SK-N-SH (cell line): ENCODE data around the gene VCAN. TPM values are rescaled to one million over a fixed set of nuclear protein-coding genes. Genes with fewer than 3 reads are reported as not detected.

Experiments used
- CTCF ChIA-PET: fragments of 300-600, 350-600 bp; formaldehyde crosslinking; extraction: SDS; loops from one replicate; lab custom pipeline; 2021; lab: Yijun Ruan, JAX
- POLR2A ChIA-PET: fragments of 350-600 bp; sonication (Branson Sonifier 250); formaldehyde crosslinking; extraction: SDS; loops from one replicate; lab custom pipeline; 2020; ENCODE audit warnings: antibody characterized with exemption, inconsistent platforms; lab: Yijun Ruan, JAX
- DNase-seq: peaks from one replicate; pipeline ENCODE4 v3.0.0; 2012
- H2AFZ ChIP-seq: fragments of 200-600 bp; sonication (generic); 2 replicates; pipeline ENCODE4 v1.8.1; 2016; ENCODE audit warnings: antibody characterized with exemption, mild to moderate bottlenecking, low read depth
- H3F3A ChIP-seq: fragments of 200-600 bp; sonication (generic); replicated peaks from 2 replicates; pipeline ENCODE3; 2016; ENCODE audit warnings: antibody characterized with exemption, mild to moderate bottlenecking; ENCODE audit not compliant: insufficient read depth
- H3K27ac ChIP-seq, 2 experiments: fragments of 200-500 bp in 1 of 2; fragments of 200-600 bp in 1 of 2; sonication (Bioruptor generic) in 1 of 2; sonication (generic), shearing (Covaris generic) in 1 of 2; 2 replicates each; pipeline versions ENCODE4 v1.5.1 to v1.6.1; 2014 to 2016; ENCODE audit warnings: low read depth in 2 of 2, inconsistent platforms in 1 of 2, low read length in 1 of 2, mild to moderate bottlenecking in 1 of 2, mixed read lengths in 1 of 2
- H3K27me3 ChIP-seq: fragments of 200-600 bp; sonication (generic), shearing (Covaris generic); 2 replicates; pipeline ENCODE4 v1.6.1; 2016; ENCODE audit warnings: mixed run types; ENCODE audit not compliant: insufficient read depth
- H3K36me3 ChIP-seq, 2 experiments: fragments of 200-500 bp in 1 of 2; fragments of 200-600 bp in 1 of 2; sonication (Bioruptor generic) in 1 of 2; sonication (generic) in 1 of 2; replicated peaks in 1 of 2; 2 replicates each; pipeline versions ENCODE3 to v1.5.1; 2014 to 2016; ENCODE audit warnings: low read length in 1 of 2, mild to moderate bottlenecking in 1 of 2; ENCODE audit not compliant: insufficient read depth in 2 of 2, control insufficient read depth in 1 of 2
- H3K4me1 ChIP-seq, 2 experiments: fragments of 200-500 bp in 1 of 2; fragments of 200-600 bp in 1 of 2; sonication (Bioruptor generic) in 1 of 2; sonication (generic), shearing (Covaris generic) in 1 of 2; 2 replicates each; pipeline versions ENCODE4 v1.5.1 to v1.6.1; 2014 to 2016; ENCODE audit warnings: low read depth in 1 of 2, low read length in 1 of 2, mixed run types in 1 of 2; ENCODE audit not compliant: insufficient read depth in 2 of 2, control insufficient read depth in 1 of 2
- H3K4me2 ChIP-seq: fragments of 200-600 bp; sonication (generic), shearing (Covaris generic); 2 replicates; pipeline ENCODE4 v1.6.1; 2017; ENCODE audit warnings: mixed run types
- H3K4me3 ChIP-seq, 2 experiments: fragments of 200-500 bp in 1 of 2; fragments of 200-600 bp in 1 of 2; sonication (Bioruptor generic) in 1 of 2; sonication (generic), shearing (Covaris generic) in 1 of 2; 2 replicates each; pipeline versions ENCODE4 v1.5.1 to v1.8.1; 2014 to 2016; ENCODE audit warnings: low read depth in 2 of 2, inconsistent platforms in 1 of 2, low read length in 1 of 2, mild to moderate bottlenecking in 1 of 2, mixed read lengths in 1 of 2, moderate library complexity in 1 of 2
- H3K79me2 ChIP-seq: fragments of 200-600 bp; sonication (generic); 2 replicates; pipeline ENCODE4 v1.8.1; 2017; ENCODE audit warnings: mild to moderate bottlenecking; ENCODE audit not compliant: insufficient read depth
- H3K9ac ChIP-seq: fragments of 200-600 bp; sonication (generic); 2 replicates; pipeline ENCODE4 v1.6.1; 2017; ENCODE audit warnings: mixed run types
- H3K9me2 ChIP-seq: fragments of 200-600 bp; sonication (generic); 2 replicates; pipeline ENCODE4 v1.6.1; 2017; ENCODE audit warnings: mixed run types
- H3K9me3 ChIP-seq: fragments of 200-600 bp; sonication (generic); 2 replicates; pipeline ENCODE4 v1.6.1; 2017; ENCODE audit warnings: mixed run types, mild to moderate bottlenecking, moderate library complexity
- H4K20me1 ChIP-seq: fragments of 200-600 bp; sonication (generic); 2 replicates; pipeline ENCODE4 v1.6.1; 2017; ENCODE audit warnings: mild to moderate bottlenecking, mixed run types; ENCODE audit not compliant: insufficient read depth
- CHD2 ChIP-seq: fragments of 150-350 bp; IDR thresholded peaks from 2 replicates; pipeline ENCODE4 v1.6.1; 2018; ENCODE audit warnings: low read length; ENCODE audit not compliant: partially characterized antibody
- EP300 ChIP-seq, 2 experiments: IDR thresholded peaks; 2 replicates each; pipeline versions ENCODE4 v1.4.0 to v1.6.1; 2012; ENCODE audit warnings: borderline replicate concordance in 1 of 2, low read depth in 1 of 2, low read length in 1 of 2
- EZH2phosphoT487 ChIP-seq: fragments of 200-600 bp; sonication (generic); IDR thresholded peaks from 2 replicates; pipeline ENCODE4 v1.6.1; 2017; ENCODE audit warnings: low read depth, mixed run types, mild to moderate bottlenecking, antibody characterized with exemption, moderate library complexity, borderline replicate concordance
- FOSL2 ChIP-seq: IDR thresholded peaks from 2 replicates; pipeline ENCODE4 v1.4.0; 2012; ENCODE audit warnings: low read depth, mild to moderate bottlenecking, moderate library complexity, borderline replicate concordance
- FOXM1 ChIP-seq: IDR thresholded peaks from 2 replicates; pipeline ENCODE4 v1.4.0; 2012; ENCODE audit warnings: low read depth, mild to moderate bottlenecking
- GABPA ChIP-seq: IDR thresholded peaks from 2 replicates; pipeline ENCODE4 v1.4.0; 2012; ENCODE audit warnings: low read depth, mild to moderate bottlenecking
- GATA2 ChIP-seq: sonication (generic); formaldehyde crosslinking; IDR thresholded peaks from 2 replicates; pipeline ENCODE4 v1.5.0; 2020; ENCODE audit warnings: mild to moderate bottlenecking, missing genetic modification reagents
- JUND ChIP-seq: IDR thresholded peaks from 2 replicates; pipeline ENCODE4 v1.4.0; 2012
- MXI1 ChIP-seq: IDR thresholded peaks from 2 replicates; pipeline ENCODE4 v1.6.1; 2012; ENCODE audit warnings: mild to moderate bottlenecking, low read depth, low read length, improper control_type of control experiment
- NFIC ChIP-seq: IDR thresholded peaks from 2 replicates; pipeline ENCODE4 v1.4.0; 2012; ENCODE audit warnings: borderline replicate concordance
- NRF1 ChIP-seq: IDR thresholded peaks from 2 replicates; pipeline ENCODE4 v1.6.1; 2012; ENCODE audit warnings: low read depth, mild to moderate bottlenecking, low read length
- RCOR1 ChIP-seq: fragments of 150-350 bp; IDR thresholded peaks from 2 replicates; pipeline ENCODE4 v1.6.1; 2017; ENCODE audit warnings: antibody characterized with exemption, low read length
- RFX5 ChIP-seq: IDR thresholded peaks from 2 replicates; pipeline ENCODE4 v1.6.1; 2012; ENCODE audit warnings: mild to moderate bottlenecking, improper control_type of control experiment, low read length
- SIN3A ChIP-seq: IDR thresholded peaks from 2 replicates; pipeline ENCODE4 v1.6.1; 2012; ENCODE audit warnings: low read depth, mild to moderate bottlenecking, low read length, moderate library complexity, borderline replicate concordance
- SMC3 ChIP-seq: IDR thresholded peaks from 2 replicates; pipeline ENCODE4 v1.6.1; 2012; ENCODE audit warnings: low read depth, low read length, improper control_type of control experiment
- TCF12 ChIP-seq: IDR thresholded peaks from 2 replicates; pipeline ENCODE4 v1.4.0; 2012
- TEAD4 ChIP-seq: IDR thresholded peaks from 2 replicates; pipeline ENCODE4 v1.4.0; 2012; ENCODE audit warnings: mild to moderate bottlenecking, borderline replicate concordance; ENCODE audit not compliant: insufficient read depth
- WGBS: methylation state at CpG from one replicate; pipeline ENCODE4 v1.1.6; 2017; ENCODE audit warnings: low lambda C conversion rate; 5-methylcytosine and 5-hydroxymethylcytosine counted together
- polyA plus RNA-seq, 3 experiments: library from polyadenylated mRNA; depleted of rRNA; stranded (reverse); fragments of >200 nt; gene quantifications; 2 replicates each; pipeline ENCODE4 v1.2.3, GENCODE V29; 2012
- TF ChIP-seq, protein P1 (sequence below): IDR thresholded peaks from 2 replicates; pipeline ENCODE4 v1.6.1; 2012; ENCODE audit warnings: mild to moderate bottlenecking, low read depth, low read length, moderate library complexity
- TF ChIP-seq, protein P2 (sequence below): fragments of 150-350 bp; IDR thresholded peaks from 2 replicates; pipeline ENCODE4 v1.6.1; 2016; ENCODE audit warnings: mild to moderate bottlenecking, low read depth, low read length
- TF ChIP-seq, protein P3 (sequence below): IDR thresholded peaks from 2 replicates; pipeline ENCODE4 v1.4.0; 2012; ENCODE audit warnings: low read depth, borderline replicate concordance
- TF ChIP-seq, protein P4 (sequence below): fragments of 150-350 bp; IDR thresholded peaks from 2 replicates; pipeline ENCODE4 v1.6.1; 2017; ENCODE audit warnings: antibody characterized with exemption, low read length, low read depth, borderline replicate concordance

VCAN gene
- polyA plus RNA-seq, 1 of the 3 experiments (the other 2 are of a cell fraction) = 142 TPM

DNA sequence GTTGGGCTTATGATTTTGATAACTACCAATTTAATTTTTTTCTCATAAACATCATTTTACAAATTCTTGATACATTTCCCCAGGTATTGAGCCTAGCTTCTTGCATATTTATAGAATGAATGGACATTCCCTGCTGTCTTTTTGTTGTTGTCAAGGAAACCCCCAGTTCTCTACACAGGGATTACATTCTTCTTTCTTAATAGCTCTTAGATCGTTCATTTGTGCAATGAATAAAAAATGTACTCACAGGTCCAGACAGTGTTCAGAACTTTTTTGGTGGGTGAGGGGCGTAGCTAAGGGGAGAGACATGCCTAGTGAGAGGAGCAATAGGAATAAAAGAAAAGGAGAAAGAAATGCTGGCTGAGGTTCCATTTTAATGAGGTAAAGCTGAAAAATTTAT is 58.6 kb downstream of the VCAN start:
- Histone ChIP-seq H3K4me3 (no peak overlapping the region), H3K79me2 (peaks cover 34% of the 10 kb centered on the region; the same call in 1 of the 2 replicates), H3K9me3 (no peaks in the 10 kb centered on the region), H3K4me1 (no peaks in the 10 kb centered on the region; a peak in 2 of 4 replicates), H3K27me3 (no peaks in the 10 kb centered on the region), H3K9ac (peak overlapping the region; percentile 12; the same call in 1 of the 2 replicates), H4K20me1 (no peaks in the 10 kb centered on the region), H3K4me2 (no peak overlapping the region), H3F3A (peaks cover 30% of the 10 kb centered on the region), H3K27ac (peak overlapping the region in 1 of 2 experiments; percentile 29; a peak in 2 of 4 replicates), H3K9me2 (no peaks in the 10 kb centered on the region), H2AFZ (no peak overlapping the region), H3K36me3 (peaks cover 13 to 62% of the 10 kb centered on the region in 2 experiments)
- TF ChIP-seq JUND = 0 out of 2 replicates have a peak, but pooled peaks have one; percentile 9
- TF ChIP-seq RFX5 = no peak
- no peak for DNase-seq
- POLR2A ChIA-PET = no interaction called here
- CTCF ChIA-PET = interaction anchor here (1.0 to 1.6 kb wide), 3 partner anchors 18 to 1219 kb away, joined by 3 read pairs; no protein-coding TSS in a partner anchor
- 69% methylated on average over 2 of the region's 2 CpGs for WGBS

DNA sequence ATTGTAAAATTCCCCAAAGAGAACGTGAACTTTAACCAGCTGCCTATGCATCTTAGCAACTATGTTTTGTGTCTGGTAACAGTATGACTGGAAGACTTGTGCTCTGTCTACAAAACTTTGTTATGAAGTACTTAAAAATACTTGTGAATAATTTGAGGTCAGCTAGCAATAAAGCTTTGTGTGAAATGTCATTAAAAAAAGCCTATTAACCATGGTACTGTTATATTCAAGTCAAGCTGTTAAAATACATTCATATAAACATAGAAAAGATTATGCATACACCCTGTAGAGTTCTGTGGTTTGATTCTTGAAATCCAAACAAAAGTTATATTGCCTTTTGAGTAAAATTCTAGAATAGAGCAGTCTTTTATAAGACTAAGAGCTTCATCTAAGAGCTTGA is 60.1 kb downstream of the VCAN start:
- Histone ChIP-seq H3K27ac (no peak overlapping the region), H3K36me3 (peaks cover 14 to 60% of the 10 kb centered on the region in 2 experiments), H3K9ac (no peak overlapping the region), H3K4me2 (no peak overlapping the region), H3K79me2 (peaks cover 37% of the 10 kb centered on the region; the same call in 1 of the 2 replicates), H3K4me3 (no peak overlapping the region), H4K20me1 (no peaks in the 10 kb centered on the region), H3K9me2 (no peaks in the 10 kb centered on the region), H3F3A (peaks cover 23% of the 10 kb centered on the region), H3K4me1 (no peaks in the 10 kb centered on the region; a peak in 2 of 4 replicates), H3K9me3 (no peaks in the 10 kb centered on the region), H3K27me3 (no peaks in the 10 kb centered on the region), H2AFZ (no peak overlapping the region)
- CTCF ChIA-PET = interaction anchor here (1.2 to 1.6 kb wide), 3 partner anchors 9 to 1220 kb away, joined by 3 read pairs; no protein-coding TSS in a partner anchor
- no peak for DNase-seq
- POLR2A ChIA-PET = no interaction called here
- 87% methylated on average over 1 of the region's 1 CpG for WGBS
- no peak for TF ChIP-seq EZH2phosphoT487
- TF ChIP-seq GABPA = no peak
- TF ChIP-seq FOXM1 = no peak
- TF ChIP-seq SIN3A = no peak
- no peak for TF ChIP-seq SMC3
- no peak for TF ChIP-seq FOSL2
- TF ChIP-seq TCF12 = no peak
- no peak for TF ChIP-seq GATA2 (CRISPR knock-in tag)
- TF ChIP-seq, protein P1, sequence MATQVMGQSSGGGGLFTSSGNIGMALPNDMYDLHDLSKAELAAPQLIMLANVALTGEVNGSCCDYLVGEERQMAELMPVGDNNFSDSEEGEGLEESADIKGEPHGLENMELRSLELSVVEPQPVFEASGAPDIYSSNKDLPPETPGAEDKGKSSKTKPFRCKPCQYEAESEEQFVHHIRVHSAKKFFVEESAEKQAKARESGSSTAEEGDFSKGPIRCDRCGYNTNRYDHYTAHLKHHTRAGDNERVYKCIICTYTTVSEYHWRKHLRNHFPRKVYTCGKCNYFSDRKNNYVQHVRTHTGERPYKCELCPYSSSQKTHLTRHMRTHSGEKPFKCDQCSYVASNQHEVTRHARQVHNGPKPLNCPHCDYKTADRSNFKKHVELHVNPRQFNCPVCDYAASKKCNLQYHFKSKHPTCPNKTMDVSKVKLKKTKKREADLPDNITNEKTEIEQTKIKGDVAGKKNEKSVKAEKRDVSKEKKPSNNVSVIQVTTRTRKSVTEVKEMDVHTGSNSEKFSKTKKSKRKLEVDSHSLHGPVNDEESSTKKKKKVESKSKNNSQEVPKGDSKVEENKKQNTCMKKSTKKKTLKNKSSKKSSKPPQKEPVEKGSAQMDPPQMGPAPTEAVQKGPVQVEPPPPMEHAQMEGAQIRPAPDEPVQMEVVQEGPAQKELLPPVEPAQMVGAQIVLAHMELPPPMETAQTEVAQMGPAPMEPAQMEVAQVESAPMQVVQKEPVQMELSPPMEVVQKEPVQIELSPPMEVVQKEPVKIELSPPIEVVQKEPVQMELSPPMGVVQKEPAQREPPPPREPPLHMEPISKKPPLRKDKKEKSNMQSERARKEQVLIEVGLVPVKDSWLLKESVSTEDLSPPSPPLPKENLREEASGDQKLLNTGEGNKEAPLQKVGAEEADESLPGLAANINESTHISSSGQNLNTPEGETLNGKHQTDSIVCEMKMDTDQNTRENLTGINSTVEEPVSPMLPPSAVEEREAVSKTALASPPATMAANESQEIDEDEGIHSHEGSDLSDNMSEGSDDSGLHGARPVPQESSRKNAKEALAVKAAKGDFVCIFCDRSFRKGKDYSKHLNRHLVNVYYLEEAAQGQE = no peak
- no peak for TF ChIP-seq CHD2
- no peak for TF ChIP-seq RCOR1
- TF ChIP-seq, protein P2, sequence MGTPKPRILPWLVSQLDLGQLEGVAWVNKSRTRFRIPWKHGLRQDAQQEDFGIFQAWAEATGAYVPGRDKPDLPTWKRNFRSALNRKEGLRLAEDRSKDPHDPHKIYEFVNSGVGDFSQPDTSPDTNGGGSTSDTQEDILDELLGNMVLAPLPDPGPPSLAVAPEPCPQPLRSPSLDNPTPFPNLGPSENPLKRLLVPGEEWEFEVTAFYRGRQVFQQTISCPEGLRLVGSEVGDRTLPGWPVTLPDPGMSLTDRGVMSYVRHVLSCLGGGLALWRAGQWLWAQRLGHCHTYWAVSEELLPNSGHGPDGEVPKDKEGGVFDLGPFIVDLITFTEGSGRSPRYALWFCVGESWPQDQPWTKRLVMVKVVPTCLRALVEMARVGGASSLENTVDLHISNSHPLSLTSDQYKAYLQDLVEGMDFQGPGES = no peak
- TF ChIP-seq, protein P3, sequence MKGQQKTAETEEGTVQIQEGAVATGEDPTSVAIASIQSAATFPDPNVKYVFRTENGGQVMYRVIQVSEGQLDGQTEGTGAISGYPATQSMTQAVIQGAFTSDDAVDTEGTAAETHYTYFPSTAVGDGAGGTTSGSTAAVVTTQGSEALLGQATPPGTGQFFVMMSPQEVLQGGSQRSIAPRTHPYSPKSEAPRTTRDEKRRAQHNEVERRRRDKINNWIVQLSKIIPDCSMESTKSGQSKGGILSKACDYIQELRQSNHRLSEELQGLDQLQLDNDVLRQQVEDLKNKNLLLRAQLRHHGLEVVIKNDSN = no peak
- TF ChIP-seq NFIC = no peak
- TF ChIP-seq EP300 (IDR thresholded peaks at IDR 0.05; ENCODE audit: borderline replicate concordance in 1 of 2, low read depth in 1 of 2, low read length in 1 of 2) = no peak
- TF ChIP-seq TEAD4 = no peak
- no peak for TF ChIP-seq NRF1
- TF ChIP-seq MXI1 = no peak
- TF ChIP-seq JUND = no peak
- TF ChIP-seq, protein P4, sequence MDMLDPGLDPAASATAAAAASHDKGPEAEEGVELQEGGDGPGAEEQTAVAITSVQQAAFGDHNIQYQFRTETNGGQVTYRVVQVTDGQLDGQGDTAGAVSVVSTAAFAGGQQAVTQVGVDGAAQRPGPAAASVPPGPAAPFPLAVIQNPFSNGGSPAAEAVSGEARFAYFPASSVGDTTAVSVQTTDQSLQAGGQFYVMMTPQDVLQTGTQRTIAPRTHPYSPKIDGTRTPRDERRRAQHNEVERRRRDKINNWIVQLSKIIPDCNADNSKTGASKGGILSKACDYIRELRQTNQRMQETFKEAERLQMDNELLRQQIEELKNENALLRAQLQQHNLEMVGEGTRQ = no peak
